HEK293 (cell line): ENCODE measurements around the gene LGALS3BP.

Experiments
- AEBP2 ChIP-seq: fragments of 450-650 bp; formaldehyde crosslinking; IDR thresholded peaks from 2 replicates; pipeline ENCODE4 v1.5.1; 2016; ENCODE audit warnings: missing biosample characterization, missing genetic modification characterization, borderline replicate concordance
- BCL11A ChIP-seq: fragments of 450-650 bp; formaldehyde crosslinking; IDR thresholded peaks from 2 replicates; pipeline ENCODE4 v1.5.1; 2016; ENCODE audit warnings: low read depth, missing biosample characterization, missing genetic modification characterization
- CTCF ChIP-seq: fragments of 450-650 bp; formaldehyde crosslinking; IDR thresholded peaks from 2 replicates; pipeline ENCODE4 v1.5.1; 2016; ENCODE audit warnings: missing biosample characterization, missing genetic modification characterization
- EGR2 ChIP-seq: fragments of 450-650 bp; formaldehyde crosslinking; IDR thresholded peaks from 2 replicates; pipeline ENCODE4 v1.5.1; 2016; ENCODE audit warnings: low read depth, missing biosample characterization, missing genetic modification characterization
- FEZF1 ChIP-seq: fragments of 450-650 bp; formaldehyde crosslinking; IDR thresholded peaks from 2 replicates; pipeline ENCODE4 v1.5.1; 2016; ENCODE audit warnings: missing biosample characterization, missing genetic modification characterization
- KLF16 ChIP-seq: fragments of 450-650 bp; formaldehyde crosslinking; IDR thresholded peaks from 2 replicates; pipeline ENCODE4 v1.5.1; 2017; ENCODE audit warnings: missing biosample characterization, missing genetic modification characterization
- KLF8 ChIP-seq: fragments of 450-650 bp; formaldehyde crosslinking; IDR thresholded peaks from 2 replicates; pipeline ENCODE4 v1.5.1; 2016; ENCODE audit warnings: missing biosample characterization, missing genetic modification characterization
- PBX3 ChIP-seq: sonication (generic); formaldehyde crosslinking; IDR thresholded peaks from 2 replicates; pipeline ENCODE4 v1.8.1; 2022; ENCODE audit warnings: mild to moderate bottlenecking, moderate library complexity, missing genetic modification reagents
- PRDM10 ChIP-seq: fragments of 450-650 bp; formaldehyde crosslinking; IDR thresholded peaks from 2 replicates; pipeline ENCODE4 v1.5.1; 2016; ENCODE audit warnings: missing biosample characterization, missing genetic modification characterization
- SP2 ChIP-seq: fragments of 450-650 bp; formaldehyde crosslinking; IDR thresholded peaks from 2 replicates; pipeline ENCODE4 v1.5.1; 2016; ENCODE audit warnings: missing biosample characterization, missing genetic modification characterization
- SP3 ChIP-seq: fragments of 450-650 bp; formaldehyde crosslinking; IDR thresholded peaks from 2 replicates; pipeline ENCODE4 v1.5.1; 2016; ENCODE audit warnings: missing biosample characterization, missing genetic modification characterization
- ZBTB26 ChIP-seq: fragments of 450-650 bp; formaldehyde crosslinking; optimal IDR thresholded peaks from 2 replicates; pipeline ENCODE3; 2016; ENCODE audit warnings: missing biosample characterization, mild to moderate bottlenecking, missing genetic modification characterization
- ZBTB44 ChIP-seq: fragments of 450-650 bp; IDR thresholded peaks from 2 replicates; pipeline ENCODE4 v1.5.1; 2018; ENCODE audit warnings: missing biosample characterization, mild to moderate bottlenecking, missing genetic modification characterization
- ZBTB7A ChIP-seq: fragments of 450-650 bp; formaldehyde crosslinking; IDR thresholded peaks from 2 replicates; pipeline ENCODE4 v1.5.1; 2016; ENCODE audit warnings: low read depth, missing biosample characterization, missing genetic modification characterization
- ZNF140 ChIP-seq: fragments of 450-650 bp; formaldehyde crosslinking; IDR thresholded peaks from 2 replicates; pipeline ENCODE4 v1.5.1; 2016; ENCODE audit warnings: missing biosample characterization, missing genetic modification characterization
- ZNF155 ChIP-seq: fragments of 450-650 bp; formaldehyde crosslinking; IDR thresholded peaks from 2 replicates; pipeline ENCODE4 v1.5.1; 2016; ENCODE audit warnings: missing biosample characterization, missing genetic modification characterization
- ZNF157 ChIP-seq: fragments of 450-650 bp; formaldehyde crosslinking; IDR thresholded peaks from 2 replicates; pipeline ENCODE4 v1.5.1; 2016; ENCODE audit warnings: missing biosample characterization, missing genetic modification characterization
- ZNF175 ChIP-seq: fragments of 450-650 bp; formaldehyde crosslinking; IDR thresholded peaks from 2 replicates; pipeline ENCODE4 v1.5.1; 2016; ENCODE audit warnings: missing biosample characterization, missing genetic modification characterization
- ZNF18 ChIP-seq: fragments of 450-650 bp; formaldehyde crosslinking; IDR thresholded peaks from 2 replicates; pipeline ENCODE4 v1.5.1; 2016; ENCODE audit warnings: missing biosample characterization, missing genetic modification characterization
- ZNF274 ChIP-seq, 2 experiments: fragments of 200-500 bp in 1 of 2; fragments of 450-650 bp in 1 of 2; sonication (Bioruptor generic) in 1 of 2; formaldehyde crosslinking in 1 of 2; IDR thresholded peaks; 2 replicates each; pipeline versions ENCODE4 v1.5.1 to v1.6.1; 2014 to 2016; ENCODE audit warnings: borderline replicate concordance in 1 of 2, inconsistent platforms in 1 of 2, low read length in 1 of 2, missing biosample characterization in 1 of 2, missing genetic modification characterization in 1 of 2
- ZNF302 ChIP-seq: fragments of 450-650 bp; formaldehyde crosslinking; IDR thresholded peaks from 2 replicates; pipeline ENCODE4 v1.5.1; 2016; ENCODE audit warnings: missing biosample characterization, missing genetic modification characterization, low read depth
- ZNF354C ChIP-seq: fragments of 450-650 bp; formaldehyde crosslinking; IDR thresholded peaks from 2 replicates; pipeline ENCODE4 v1.5.1; 2016; ENCODE audit warnings: missing biosample characterization, missing genetic modification characterization, low read depth, borderline replicate concordance
- ZNF561 ChIP-seq: fragments of 450-650 bp; IDR thresholded peaks from 2 replicates; pipeline ENCODE4 v1.5.1; 2018; ENCODE audit warnings: missing biosample characterization, missing genetic modification characterization, borderline replicate concordance
- ZNF585B ChIP-seq: fragments of 450-650 bp; formaldehyde crosslinking; IDR thresholded peaks from 2 replicates; pipeline ENCODE4 v1.5.1; 2016; ENCODE audit warnings: missing biosample characterization, missing genetic modification characterization
- ZNF654 ChIP-seq: fragments of 450-650 bp; formaldehyde crosslinking; IDR thresholded peaks from 2 replicates; pipeline ENCODE4 v1.5.1; 2016; ENCODE audit warnings: low read depth, missing biosample characterization, missing genetic modification characterization

Gene LGALS3BP

GRCh38 chr17:78974635-78975591, 4.8 kb downstream of the LGALS3BP start (continued):
- TF ChIP-seq ZNF561 (tag by site-specific recombination) (no peak), AEBP2 (tag by site-specific recombination) (no peak), EGR2 (no peak), ZNF654 (tag by site-specific recombination) (no peak), FEZF1 (tag by site-specific recombination) (no peak), ZNF155 (no peak), ZBTB26 (tag by site-specific recombination) (peak; percentile 25), PBX3 (CRISPR knock-in tag) (no peak), PRDM10 (tag by site-specific recombination) (0 out of 2 replicates have a peak, but pooled peaks have one; percentile 10), ZNF175 (tag by site-specific recombination) (no peak), ZNF585B (no peak), ZNF140 (tag by site-specific recombination) (no peak), ZNF18 (tag by site-specific recombination) (peak; percentile 61; the same call in 1 of the 2 replicates), ZNF157 (no peak), SP2 (peak; percentile 64), ZNF302 (tag by site-specific recombination) (no peak), KLF16 (tag by site-specific recombination) (no peak), CTCF (tag by site-specific recombination) (no peak), KLF8 (0 out of 2 replicates have a peak, but pooled peaks have one; percentile 21), SP3 (0 out of 2 replicates have a peak, but pooled peaks have one; percentile 13), ZNF354C (tag by site-specific recombination) (no peak), BCL11A (tag by site-specific recombination) (no peak), ZBTB44 (tag by site-specific recombination) (peak; percentile 2; the same call in 1 of the 2 replicates), ZBTB7A (no peak), ZNF274 (IDR thresholded peaks at IDR 0.05; ENCODE audit: low read length) (no peak), ZNF274 (tag by site-specific recombination; IDR thresholded peaks at IDR 0.05; ENCODE audit: borderline replicate concordance) (no peak)
